Activated CD4-positive, alpha-beta memory T cell treated with anti-CD3 and anti-CD28 coated beads for 36 hours (primary cell): Measurements from ENCODE around the gene PLA2G2D. TPM values are rescaled to one million over a fixed set of nuclear protein-coding genes. Genes with fewer than 3 reads are reported as not detected.

ENCODE experiments used
- CTCF ChIA-PET: fragments of 350-600 bp; sonication (Branson Sonifier 250); formaldehyde crosslinking; loops from one replicate; lab custom pipeline; 2021; ENCODE audit warnings: antibody characterized with exemption, inconsistent platforms; lab: Charles Lee
- POLR2A ChIA-PET: fragments of 350-600 bp; sonication (Branson Sonifier 250); formaldehyde crosslinking; loops from one replicate; lab custom pipeline; 2021; ENCODE audit warnings: antibody characterized with exemption; lab: Charles Lee
- DNase-seq: peaks from one replicate; pipeline ENCODE4 v3.0.0-alpha.2; 2020
- H3K27ac Mint-ChIP-seq: one replicate; pipeline ENCODE4 v1.8.0; 2021; ENCODE audit warnings: mixed read lengths
- H3K27me3 Mint-ChIP-seq: one replicate; pipeline ENCODE4 v1.8.0; 2021; ENCODE audit warnings: mixed read lengths
- H3K36me3 Mint-ChIP-seq: one replicate; pipeline ENCODE4 v1.8.0; 2021; ENCODE audit warnings: mixed read lengths
- H3K4me1 Mint-ChIP-seq: one replicate; pipeline ENCODE4 v1.8.0; 2021; ENCODE audit warnings: low read depth, mixed read lengths
- H3K4me3 Mint-ChIP-seq: one replicate; pipeline ENCODE4 v1.8.0; 2021; ENCODE audit warnings: mild to moderate bottlenecking, mixed read lengths
- H3K9me3 Mint-ChIP-seq: one replicate; pipeline ENCODE4 v1.8.0; 2021; ENCODE audit warnings: mixed read lengths
- intact Hi-C: fragments of 100-400 bp; cut with micrococcal nuclease; formaldehyde crosslinking; loops from one replicate; pipeline ENCODE4 v1.15.1; 2023
- total RNA-seq, 2 experiments: library from RNA; stranded (reverse); gene quantifications; one replicate each; pipeline ENCODE4 v1.2.3, GENCODE V29; 2021

PLA2G2D gene
- total RNA-seq, 2 experiments from 2014 or later = 0.07 TPM; not detected in 1

DNA sequence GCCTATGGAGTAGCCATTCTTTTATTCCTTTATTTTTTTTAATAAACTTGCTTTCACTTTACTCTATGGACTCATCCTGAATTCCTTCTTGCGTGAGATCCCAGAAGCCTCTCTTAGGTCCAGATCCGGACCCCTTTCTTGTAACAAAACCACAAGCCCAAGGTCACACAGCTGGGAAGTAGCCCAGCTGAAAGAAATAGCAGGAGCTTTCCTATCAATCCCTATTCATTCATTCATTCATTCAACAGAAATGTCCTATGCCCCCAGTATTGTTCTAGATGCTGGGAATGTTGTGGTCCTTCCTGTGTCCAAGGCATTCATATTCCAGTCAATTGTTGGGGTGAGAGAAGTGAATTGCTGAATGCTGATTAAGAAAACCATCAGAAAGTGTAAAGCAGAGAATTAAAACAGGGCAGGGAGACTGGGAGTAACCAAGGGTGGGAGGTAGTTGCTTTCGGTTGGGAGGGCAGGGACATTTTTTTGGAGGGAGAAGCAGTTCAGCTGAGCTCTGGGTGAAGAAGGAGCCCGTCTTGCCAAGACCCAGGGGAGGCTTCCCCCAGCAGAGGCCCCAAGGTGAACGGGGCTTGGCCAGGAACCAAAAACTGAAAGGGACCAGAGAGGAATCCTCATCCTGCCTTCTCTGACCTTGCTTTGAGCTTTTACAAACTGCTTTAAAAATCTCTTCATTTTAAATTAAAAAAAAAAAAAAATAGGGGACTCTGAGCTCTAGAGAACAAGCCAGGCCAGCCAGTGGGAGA, 10.8 kb downstream of the PLA2G2D start:
- Mint-ChIP-seq H3K9me3 (no peaks in the 10 kb centered on the region), H3K4me1 (no peaks in the 10 kb centered on the region), H3K4me3 (no peak overlapping the region), H3K27me3 (peaks cover 5% of the 10 kb centered on the region), H3K36me3 (no peaks in the 10 kb centered on the region), H3K27ac (no peak overlapping the region)
- intact Hi-C loops = no loop called here
- POLR2A ChIA-PET = interaction anchor here (0.6 kb wide), 1 partner anchor 46 kb away, joined by 3 read pairs; no protein-coding TSS in a partner anchor
- no peak for DNase-seq
- CTCF ChIA-PET = no interaction called here

DNA sequence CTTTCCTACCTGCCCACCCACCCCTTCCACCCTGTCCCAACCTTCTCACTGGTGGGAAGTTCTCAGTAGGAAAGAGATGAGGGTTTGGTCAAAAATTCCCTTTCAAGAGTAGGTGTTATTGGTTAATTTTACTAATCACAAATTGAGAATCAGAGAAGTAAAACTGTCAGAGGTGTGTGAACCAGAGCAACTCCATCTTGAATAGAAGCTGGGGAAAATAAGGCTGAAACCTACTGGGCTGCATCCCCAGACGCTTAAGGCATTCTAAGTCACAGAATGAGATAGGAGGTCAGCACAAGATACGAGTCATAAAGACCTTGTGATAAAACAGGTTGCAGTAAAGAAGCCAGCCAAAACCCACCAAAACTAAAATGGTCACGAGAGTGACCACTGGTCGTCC, 11.5 kb downstream of the PLA2G2D start:
- no peak overlapping the region for H3K27ac Mint-ChIP-seq

GRCh38 chr1:20107351-20107750, 12.0 kb downstream of the PLA2G2D start:
- Mint-ChIP-seq H3K9me3 (no peaks in the 10 kb centered on the region), H3K4me1 (peaks cover 2% of the 10 kb centered on the region), H3K36me3 (no peaks in the 10 kb centered on the region), H3K4me3 (no peak overlapping the region), H3K27me3 (peaks cover 3% of the 10 kb centered on the region), H3K27ac (no peak overlapping the region)
- ChIA-PET POLR2A (no interaction called here), CTCF (no interaction called here)
- no peak for DNase-seq
- intact Hi-C loops = no loop called here

More for the DNA sequence above, 11.5 kb downstream of the PLA2G2D start:
- Mint-ChIP-seq H3K9me3 (no peaks in the 10 kb centered on the region), H3K4me1 (peaks cover 2% of the 10 kb centered on the region), H3K27me3 (peaks cover 3% of the 10 kb centered on the region), H3K36me3 (no peaks in the 10 kb centered on the region), H3K4me3 (no peak overlapping the region)
- intact Hi-C loops = no loop called here
- ChIA-PET CTCF (no interaction called here), POLR2A (no interaction called here)
- no peak for DNase-seq

DNA sequence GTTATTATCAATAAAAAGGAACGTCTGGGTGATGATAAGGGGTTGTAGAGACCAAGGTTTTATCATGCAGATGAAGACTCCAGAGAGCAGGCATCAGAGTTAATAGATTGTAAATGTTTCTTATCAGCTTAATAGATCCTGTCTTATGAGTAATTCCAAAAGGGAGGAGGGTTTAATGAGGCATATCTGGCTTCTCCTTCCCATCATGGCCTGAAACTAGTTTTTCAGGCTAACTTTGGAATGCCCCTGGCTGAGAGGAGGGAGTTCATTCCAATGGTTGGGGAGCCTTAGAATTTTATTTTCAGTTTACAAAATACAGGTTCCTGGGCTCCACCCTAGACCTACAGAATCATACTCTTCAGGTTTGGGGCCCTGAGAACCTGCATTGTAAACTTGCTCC, 13.5 kb downstream of the PLA2G2D start:
- DNase-seq = no peak
- Mint-ChIP-seq H3K36me3 (no peaks in the 10 kb centered on the region), H3K9me3 (no peaks in the 10 kb centered on the region), H3K27me3 (peaks cover 2% of the 10 kb centered on the region), H3K4me3 (no peak overlapping the region), H3K27ac (no peak overlapping the region), H3K4me1 (peaks cover 2% of the 10 kb centered on the region)
- POLR2A ChIA-PET = no interaction called here
- intact Hi-C loops = no loop called here
- CTCF ChIA-PET = no interaction called here

DNA sequence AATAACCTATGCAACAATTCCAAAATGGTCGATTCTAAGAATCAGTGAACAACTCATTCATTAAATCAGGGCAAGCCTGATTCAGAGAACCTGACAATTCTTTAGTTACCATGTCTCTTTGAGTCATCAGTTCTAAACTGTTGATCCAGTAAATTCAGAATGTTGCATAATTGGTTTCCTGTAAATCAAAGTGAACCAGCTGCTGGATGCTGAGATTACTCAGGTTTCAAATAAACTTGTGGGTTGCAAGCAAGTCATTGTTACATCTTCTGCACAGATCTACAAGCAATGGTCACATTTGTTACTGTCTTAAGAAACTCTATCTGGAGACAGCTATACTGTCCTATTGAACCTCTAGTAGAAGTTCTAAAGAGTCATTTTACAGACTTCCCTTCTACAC, 16.5 kb downstream of the PLA2G2D start:
- H3K27me3 Mint-ChIP-seq = peaks cover 3% of the 10 kb centered on the region
- H3K4me3 Mint-ChIP-seq = no peak overlapping the region
- peak overlapping the region; percentile 6 for H3K27ac Mint-ChIP-seq
- no peaks in the 10 kb centered on the region for H3K36me3 Mint-ChIP-seq
- ChIA-PET CTCF (interaction anchor here (2.4 kb wide), 1 partner anchor 49 kb away, joined by 13 read pairs; no protein-coding TSS in a partner anchor), POLR2A (no interaction called here)
- peaks cover 2% of the 10 kb centered on the region for H3K4me1 Mint-ChIP-seq
- H3K9me3 Mint-ChIP-seq = no peaks in the 10 kb centered on the region
- no peak for DNase-seq
- intact Hi-C loops = loop anchor here (5.0 kb wide), 1 partner anchor 84 kb away; the partner anchor contains the start of genes PLA2G2C and UBXN10

GRCh38 chr1:20100632-20101355, 18.5 kb downstream of the PLA2G2D start:
- Mint-ChIP-seq H3K27ac (no peak overlapping the region), H3K36me3 (no peaks in the 10 kb centered on the region), H3K9me3 (no peaks in the 10 kb centered on the region), H3K4me3 (no peak overlapping the region), H3K4me1 (peaks cover 2% of the 10 kb centered on the region), H3K27me3 (peaks cover 3% of the 10 kb centered on the region)
- ChIA-PET POLR2A (no interaction called here), CTCF (interaction anchor here (1.1 to 2.4 kb wide), 6 partner anchors 10 to 393 kb away, joined by 3 to 19 read pairs (median 4); no protein-coding TSS in a partner anchor)
- intact Hi-C loops = loop anchor here (1.0 to 5.0 kb wide), 2 partner anchors 52 to 87 kb away; partner anchors contain the start of genes PLA2G2C and UBXN10
- peak; percentile 51 for DNase-seq

DNA sequence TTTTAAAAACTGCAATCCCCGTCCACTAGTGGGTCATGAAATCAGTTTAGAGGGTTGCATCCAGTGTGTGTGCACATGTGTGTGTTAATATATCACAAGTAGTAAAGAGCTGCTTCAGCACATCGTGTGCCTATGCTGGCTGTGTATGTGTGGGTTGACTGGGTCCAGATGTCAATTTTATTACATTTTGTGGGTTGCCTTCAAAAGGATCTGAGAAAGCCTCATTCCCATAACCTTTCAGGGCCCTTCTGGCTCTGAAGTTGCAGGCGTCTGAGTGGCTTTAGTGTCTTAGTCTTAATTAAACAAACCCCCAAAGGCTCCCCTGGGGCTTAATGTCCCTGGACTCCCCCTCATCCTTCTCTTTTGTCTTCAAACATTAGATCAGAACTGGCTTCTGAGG, 19.8 kb downstream of the PLA2G2D start:
- no peak for DNase-seq
- no peak overlapping the region for H3K27ac Mint-ChIP-seq
- intact Hi-C loops = no loop called here
- H3K9me3 Mint-ChIP-seq = no peaks in the 10 kb centered on the region
- CTCF ChIA-PET = interaction anchor here (1.1 to 1.6 kb wide), 3 partner anchors 14 to 53 kb away, joined by 3 to 4 read pairs (median 4); no protein-coding TSS in a partner anchor
- no peaks in the 10 kb centered on the region for H3K36me3 Mint-ChIP-seq
- no peak overlapping the region for H3K4me3 Mint-ChIP-seq
- POLR2A ChIA-PET = no interaction called here
- peaks cover 3% of the 10 kb centered on the region for H3K27me3 Mint-ChIP-seq
- H3K4me1 Mint-ChIP-seq = peaks cover 2% of the 10 kb centered on the region

DNA sequence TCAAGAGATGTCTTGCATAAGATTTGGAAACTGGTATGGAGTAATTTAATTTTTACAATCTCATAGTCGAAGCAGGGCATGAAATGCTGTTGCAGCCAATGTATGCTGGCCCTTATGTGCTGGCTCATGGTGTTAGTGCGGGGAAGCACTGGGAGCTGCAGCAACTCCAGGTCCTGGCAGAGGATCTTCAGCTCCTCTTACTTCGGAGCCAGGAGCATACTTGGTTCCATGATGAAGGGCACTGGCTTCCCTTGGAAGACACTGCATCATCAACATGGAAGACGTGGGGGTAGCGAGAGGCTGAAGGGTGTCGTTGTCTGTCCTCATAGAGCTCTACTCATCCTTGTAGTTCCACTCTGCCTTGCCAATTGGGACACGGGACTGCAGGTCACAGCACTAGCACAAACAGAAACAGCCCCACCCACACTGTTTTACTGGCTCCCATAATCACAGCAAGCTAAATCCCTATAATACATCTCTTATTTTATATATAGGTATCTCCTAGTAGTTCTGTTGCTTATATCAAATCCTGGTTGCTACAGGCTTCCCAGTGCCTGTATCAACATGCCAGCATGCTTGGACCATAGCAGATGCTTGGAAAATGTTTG, 22.4 kb downstream of the PLA2G2D start:
- H3K9me3 Mint-ChIP-seq = no peaks in the 10 kb centered on the region
- H3K4me3 Mint-ChIP-seq = no peak overlapping the region
- CTCF ChIA-PET = interaction anchor here (1.2 to 1.8 kb wide), 2 partner anchors 18 to 99 kb away, joined by 3 to 4 read pairs; no protein-coding TSS in a partner anchor
- POLR2A ChIA-PET = no interaction called here
- no peak overlapping the region for H3K27ac Mint-ChIP-seq
- H3K27me3 Mint-ChIP-seq = peaks cover 3% of the 10 kb centered on the region
- no peaks in the 10 kb centered on the region for H3K36me3 Mint-ChIP-seq
- no peak for DNase-seq
- H3K4me1 Mint-ChIP-seq = no peaks in the 10 kb centered on the region
- intact Hi-C loops = no loop called here

DNA sequence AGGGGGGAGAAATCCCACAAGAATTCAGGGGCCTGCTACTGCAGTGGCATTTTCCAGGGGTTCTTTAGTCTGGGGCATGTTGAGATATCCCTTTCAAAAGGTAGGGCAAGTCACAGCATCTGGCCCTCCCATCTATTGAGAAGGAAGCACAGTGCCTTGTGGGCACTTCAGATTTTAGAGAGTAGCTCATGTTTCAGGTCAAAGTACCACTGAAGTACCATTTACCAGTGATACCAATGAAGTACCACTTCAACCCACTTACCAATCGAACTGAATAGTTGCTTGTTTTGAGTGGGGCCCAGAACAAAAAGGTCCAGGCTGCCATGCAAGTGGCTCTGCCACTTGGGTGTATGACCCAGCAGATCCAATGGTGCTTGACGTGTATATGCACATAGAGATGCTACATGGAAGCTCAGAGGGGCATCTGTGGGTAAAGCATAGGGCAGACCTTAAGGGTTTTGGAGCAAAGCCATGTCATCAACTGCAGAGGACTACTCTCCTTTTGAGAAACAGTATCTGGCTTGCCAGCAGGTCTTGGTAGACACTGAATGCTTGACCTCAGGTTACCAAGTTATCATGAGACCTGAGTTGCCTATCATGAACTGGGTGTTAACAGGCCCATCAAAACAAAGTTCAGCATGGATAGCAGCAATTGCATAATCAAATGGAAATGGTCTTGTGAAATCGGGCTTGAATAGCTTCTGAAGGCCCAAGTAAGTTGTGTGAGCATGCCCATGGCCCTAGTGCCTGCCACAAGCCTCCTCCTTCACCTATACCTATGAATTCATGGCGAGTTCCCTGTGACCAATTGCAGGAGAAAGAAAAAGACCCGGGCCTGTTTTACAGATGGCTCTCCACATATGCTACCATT, 23.5 kb downstream of the PLA2G2D start:
- Mint-ChIP-seq H3K9me3 (no peaks in the 10 kb centered on the region), H3K27ac (no peak overlapping the region), H3K36me3 (no peaks in the 10 kb centered on the region), H3K4me3 (no peak overlapping the region), H3K27me3 (no peaks in the 10 kb centered on the region), H3K4me1 (no peaks in the 10 kb centered on the region)
- ChIA-PET CTCF (interaction anchor here (1.2 to 1.8 kb wide), 2 partner anchors 19 to 100 kb away, joined by 3 to 4 read pairs; no protein-coding TSS in a partner anchor), POLR2A (no interaction called here)
- DNase-seq = no peak
- intact Hi-C loops = no loop called here

- H3K27ac Mint-ChIP-seq = no peak overlapping the region
- ChIA-PET POLR2A (no interaction called here), CTCF (interaction anchor here (1.0 kb wide), 1 partner anchor 58 kb away, joined by 4 read pairs; no protein-coding TSS in a partner anchor)
- H3K4me1 Mint-ChIP-seq = no peaks in the 10 kb centered on the region
- intact Hi-C loops = no loop called here
- peaks cover 3% of the 10 kb centered on the region for H3K27me3 Mint-ChIP-seq
- DNase-seq = no peak
- no peak overlapping the region for H3K4me3 Mint-ChIP-seq
- no peaks in the 10 kb centered on the region for H3K9me3 Mint-ChIP-seq
- H3K36me3 Mint-ChIP-seq = no peaks in the 10 kb centered on the region
Observed at GRCh38 chr1:20093940-20094391, 25.4 kb downstream of the PLA2G2D start.

GRCh38 chr1:20093303-20093702, 26.0 kb downstream of the PLA2G2D start:
- no peak overlapping the region for H3K4me3 Mint-ChIP-seq
- ChIA-PET CTCF (interaction anchor here (1.0 kb wide), 1 partner anchor 59 kb away, joined by 4 read pairs; no protein-coding TSS in a partner anchor), POLR2A (no interaction called here)
- intact Hi-C loops = no loop called here
- no peaks in the 10 kb centered on the region for H3K36me3 Mint-ChIP-seq
- H3K27me3 Mint-ChIP-seq = peaks cover 3% of the 10 kb centered on the region
- H3K4me1 Mint-ChIP-seq = no peaks in the 10 kb centered on the region
- DNase-seq = no peak
- no peak overlapping the region for H3K27ac Mint-ChIP-seq
- no peaks in the 10 kb centered on the region for H3K9me3 Mint-ChIP-seq
